ENCODE results near the gene AK5.

Gene AK5

DNA sequence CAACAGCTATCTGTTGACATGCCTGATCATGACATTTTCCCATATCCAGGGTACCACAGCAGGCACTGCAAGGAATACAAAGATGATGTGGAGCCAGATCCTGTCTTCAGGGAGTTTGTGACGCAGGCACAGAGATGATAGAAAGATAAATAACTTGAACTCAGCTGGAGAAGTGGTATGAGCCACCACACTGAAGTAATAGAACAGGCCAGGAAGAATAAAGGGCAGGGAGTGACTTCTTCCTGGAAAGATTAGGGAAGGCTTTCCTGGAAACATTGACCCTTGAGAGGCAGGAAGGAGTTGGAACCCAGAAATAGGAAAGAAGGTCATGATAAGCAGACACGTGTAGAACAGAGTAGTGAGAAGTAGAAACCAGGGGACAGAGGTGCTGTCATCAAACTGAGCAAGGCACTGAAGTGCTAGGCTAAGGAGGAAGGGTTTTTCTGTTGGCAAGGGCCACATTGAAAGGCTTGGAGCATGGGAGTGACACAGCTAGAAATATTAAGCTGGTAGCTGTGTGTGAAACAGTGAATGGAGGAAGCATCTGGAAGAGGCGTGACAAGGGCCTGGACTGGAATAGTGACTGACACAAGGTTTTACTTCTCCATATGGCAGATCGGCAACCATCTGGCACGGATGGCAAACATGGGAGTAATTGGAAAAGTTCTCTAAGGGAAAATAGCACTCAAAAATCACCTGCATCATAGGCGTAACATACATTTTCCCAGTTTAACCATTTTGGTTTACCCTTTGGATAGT, 68.4 kb downstream of the AK5 start:
- no peak overlapping the region for H3K4me3 ChIP-seq (ENCODE audit: low read depth, low read length)
- ChIA-PET CTCF (no interaction called here), POLR2A (no interaction called here)
- TF ChIP-seq, protein P1, sequence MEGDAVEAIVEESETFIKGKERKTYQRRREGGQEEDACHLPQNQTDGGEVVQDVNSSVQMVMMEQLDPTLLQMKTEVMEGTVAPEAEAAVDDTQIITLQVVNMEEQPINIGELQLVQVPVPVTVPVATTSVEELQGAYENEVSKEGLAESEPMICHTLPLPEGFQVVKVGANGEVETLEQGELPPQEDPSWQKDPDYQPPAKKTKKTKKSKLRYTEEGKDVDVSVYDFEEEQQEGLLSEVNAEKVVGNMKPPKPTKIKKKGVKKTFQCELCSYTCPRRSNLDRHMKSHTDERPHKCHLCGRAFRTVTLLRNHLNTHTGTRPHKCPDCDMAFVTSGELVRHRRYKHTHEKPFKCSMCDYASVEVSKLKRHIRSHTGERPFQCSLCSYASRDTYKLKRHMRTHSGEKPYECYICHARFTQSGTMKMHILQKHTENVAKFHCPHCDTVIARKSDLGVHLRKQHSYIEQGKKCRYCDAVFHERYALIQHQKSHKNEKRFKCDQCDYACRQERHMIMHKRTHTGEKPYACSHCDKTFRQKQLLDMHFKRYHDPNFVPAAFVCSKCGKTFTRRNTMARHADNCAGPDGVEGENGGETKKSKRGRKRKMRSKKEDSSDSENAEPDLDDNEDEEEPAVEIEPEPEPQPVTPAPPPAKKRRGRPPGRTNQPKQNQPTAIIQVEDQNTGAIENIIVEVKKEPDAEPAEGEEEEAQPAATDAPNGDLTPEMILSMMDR (IDR thresholded peaks at IDR 0.05; ENCODE audit: insufficient read depth, low read length, missing control alignments) = no peak
- no peak for DNase-seq (ENCODE audit: low read depth, low spot score)

DNA sequence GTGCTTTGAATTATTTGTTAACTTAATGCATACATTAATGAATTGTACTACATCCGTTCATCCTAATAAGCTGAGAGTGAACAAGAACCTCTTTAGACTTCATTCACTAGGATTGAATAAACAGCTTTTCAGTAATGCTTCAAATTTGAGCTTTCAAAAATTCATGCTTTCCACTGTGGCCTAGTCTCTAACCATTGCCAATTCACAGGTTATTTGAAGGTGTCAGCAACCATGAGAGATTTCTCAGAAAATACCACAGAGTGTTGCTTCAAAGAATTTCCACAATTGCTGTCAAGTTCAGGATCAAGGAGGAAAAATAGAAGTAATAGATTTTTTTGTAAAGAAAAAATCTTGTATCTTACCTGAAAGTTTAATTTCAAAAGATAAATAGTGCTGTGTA, 72.7 kb downstream of the AK5 start:
- CTCF ChIA-PET = interaction anchor here (0.7 to 1.2 kb wide), 2 partner anchors 9 to 181 kb away, joined by 3 to 4 read pairs; no protein-coding TSS in a partner anchor
- POLR2A ChIA-PET = no interaction called here
- DNase-seq (ENCODE audit: low read depth, low spot score) = no peak
- no peak overlapping the region for H3K4me3 ChIP-seq (ENCODE audit: low read depth, low read length)
- TF ChIP-seq, protein P1 (IDR thresholded peaks at IDR 0.05; ENCODE audit: insufficient read depth, low read length, missing control alignments) = no peak

DNA sequence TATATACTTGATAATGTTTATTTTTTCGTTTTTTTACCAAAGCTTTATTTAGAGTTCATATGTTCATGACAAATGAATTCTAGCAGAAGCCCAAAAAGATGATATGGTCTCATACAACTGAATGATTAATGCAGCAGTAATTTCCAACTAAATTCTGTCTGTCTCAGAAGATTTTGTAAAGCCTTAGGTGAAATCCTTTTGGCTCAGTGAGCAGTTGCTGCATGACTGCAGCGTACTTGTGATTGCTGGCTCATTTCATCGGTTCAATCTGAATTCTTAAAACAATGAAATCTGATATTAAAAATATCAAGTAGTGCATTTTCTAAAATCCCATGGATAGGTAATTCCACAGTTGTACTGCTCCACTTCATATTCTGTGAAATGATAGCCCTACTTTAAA, 73.2 kb downstream of the AK5 start:
- CTCF ChIA-PET = interaction anchor here (0.7 to 1.2 kb wide), 2 partner anchors 8 to 180 kb away, joined by 3 to 4 read pairs; no protein-coding TSS in a partner anchor
- TF ChIP-seq, protein P1 (IDR thresholded peaks at IDR 0.05; ENCODE audit: insufficient read depth, low read length, missing control alignments) = no peak
- DNase-seq (ENCODE audit: low read depth, low spot score) = no peak
- POLR2A ChIA-PET = no interaction called here
- no peak overlapping the region for H3K4me3 ChIP-seq (ENCODE audit: low read depth, low read length)

GRCh38 chr1:77356136-77356535, 74.3 kb downstream of the AK5 start:
- TF ChIP-seq, protein P1 (IDR thresholded peaks at IDR 0.05; ENCODE audit: insufficient read depth, low read length, missing control alignments) = no peak
- CTCF ChIA-PET = no interaction called here
- POLR2A ChIA-PET = no interaction called here

DNA sequence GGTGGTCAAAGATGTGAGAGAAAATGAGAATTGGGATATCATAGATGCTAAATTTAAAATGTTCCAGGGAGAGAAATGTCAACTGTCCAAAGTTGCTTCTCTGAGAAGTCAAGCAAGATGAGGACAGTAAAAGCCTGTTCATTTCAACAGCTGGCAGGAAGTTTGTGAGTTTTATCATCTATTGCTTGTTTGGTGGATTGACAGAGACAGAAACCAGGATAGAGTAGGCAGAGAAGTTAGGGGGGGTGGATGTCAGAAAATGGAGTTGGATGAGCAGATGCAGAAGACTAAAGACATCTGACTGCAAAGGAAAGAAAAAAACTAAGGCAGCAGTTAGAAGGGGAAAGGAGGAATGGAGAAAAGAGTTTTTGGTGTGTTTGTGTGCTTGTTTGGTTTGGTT, 78.4 kb downstream of the AK5 start:
- H3K4me3 ChIP-seq (ENCODE audit: low read depth, low read length) = no peak overlapping the region
- ChIA-PET POLR2A (no interaction called here), CTCF (interaction anchor here (1.2 kb wide), 1 partner anchor 8 kb away, joined by 3 read pairs; no protein-coding TSS in a partner anchor)
- DNase-seq (ENCODE audit: low read depth, low spot score) = no peak
- TF ChIP-seq, protein P1 (IDR thresholded peaks at IDR 0.05; ENCODE audit: insufficient read depth, low read length, missing control alignments) = no peak

More at GRCh38 chr1:77356136-77356535, 74.3 kb downstream of the AK5 start:
- DNase-seq (ENCODE audit: low read depth, low spot score) = no peak
- no peak overlapping the region for H3K4me3 ChIP-seq (ENCODE audit: low read depth, low read length)

DNA sequence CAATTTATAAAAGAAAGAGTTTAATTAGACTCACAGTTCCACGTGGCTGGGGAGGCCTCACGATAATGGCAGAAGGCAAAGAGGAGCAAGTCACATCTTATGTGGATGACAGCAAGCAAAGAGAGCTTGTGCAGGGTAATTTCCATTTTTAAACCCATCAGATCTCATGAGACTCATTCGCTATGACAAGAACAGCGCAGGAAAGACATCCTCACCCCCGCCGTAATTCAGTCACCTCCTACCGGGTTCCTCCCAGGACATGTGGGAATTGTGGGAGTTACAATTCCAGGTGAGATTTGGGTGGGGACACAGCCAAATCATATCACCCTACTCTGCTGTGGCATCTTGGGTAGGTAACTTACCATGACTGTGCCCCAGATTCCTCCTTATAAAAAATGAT, 79.8 kb downstream of the AK5 start:
- DNase-seq (ENCODE audit: low read depth, low spot score) = no peak
- TF ChIP-seq, protein P1 (IDR thresholded peaks at IDR 0.05; ENCODE audit: insufficient read depth, low read length, missing control alignments) = no peak
- CTCF ChIA-PET = no interaction called here
- POLR2A ChIA-PET = no interaction called here
- H3K4me3 ChIP-seq (ENCODE audit: low read depth, low read length) = no peak overlapping the region
